ENCODE measurements around the gene GXYLT2.
"Not testable (repeated sequence)": the region's sequence is repeated elsewhere in the genome, so short reads cannot be mapped to it uniquely, and the experiment has no call there.

Gene GXYLT2

DNA sequence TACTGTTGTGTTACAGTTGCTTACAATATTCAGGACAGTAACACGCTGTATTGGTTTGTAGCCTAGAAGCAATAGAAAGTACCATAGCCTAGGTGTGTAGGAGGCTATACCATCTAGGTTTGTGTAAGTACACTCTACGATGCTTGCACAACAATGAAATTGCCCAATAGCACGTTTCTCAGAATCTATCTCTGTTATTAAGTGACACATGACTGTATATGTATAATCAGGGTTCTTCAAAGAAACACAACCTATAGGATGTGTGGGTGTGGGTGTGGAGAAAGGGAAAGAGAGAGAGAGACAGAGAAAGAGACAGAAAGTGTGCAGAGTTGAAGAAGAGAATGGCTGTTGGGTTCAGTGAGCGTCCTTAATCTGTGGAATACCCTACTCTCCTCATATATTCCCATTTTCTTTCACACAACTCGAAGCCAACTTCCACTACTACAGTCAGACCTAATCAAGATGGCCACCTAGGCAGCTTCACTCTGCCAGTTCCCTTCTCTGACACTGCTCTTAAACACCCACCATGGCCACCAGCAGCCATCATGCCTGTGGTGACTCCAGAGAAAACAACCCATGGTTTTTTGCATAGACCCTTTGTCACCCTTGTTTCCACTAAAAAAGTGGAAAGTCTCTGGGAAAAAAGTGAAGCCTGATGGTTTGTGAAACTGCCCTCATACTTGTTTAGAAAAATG lies 103.0 kb downstream of the GXYLT2 start:
- H3K4me3 Mint-ChIP-seq, result no peak overlapping the region
- no peak overlapping the region for H3K27ac Mint-ChIP-seq

GRCh38 chr3:72991522-72991921 lies 103.7 kb downstream of the GXYLT2 start:
- H3K4me3 Mint-ChIP-seq, result no peak overlapping the region
- H3K27ac Mint-ChIP-seq, result no peak overlapping the region
- H3K36me3 Mint-ChIP-seq (ENCODE audit: low read depth), result no peaks in the 10 kb centered on the region
- DNase-seq (ENCODE audit: low spot score), result no peak
- no peaks in the 10 kb centered on the region for H3K9me3 Mint-ChIP-seq
- H3K4me1 Mint-ChIP-seq (ENCODE audit: low read depth), result peaks cover 5% of the 10 kb centered on the region
- H3K27me3 Mint-ChIP-seq (ENCODE audit: low read depth), result no peaks in the 10 kb centered on the region

More for the DNA sequence above, 103.0 kb downstream of the GXYLT2 start:
- Mint-ChIP-seq H3K27me3 (ENCODE audit: low read depth) (no peaks in the 10 kb centered on the region), H3K9me3 (peaks cover 3% of the 10 kb centered on the region), H3K36me3 (ENCODE audit: low read depth) (no peaks in the 10 kb centered on the region), H3K4me1 (ENCODE audit: low read depth) (peaks cover 5% of the 10 kb centered on the region)
- no peak for DNase-seq (ENCODE audit: low spot score)

- no peak overlapping the region for H3K4me3 Mint-ChIP-seq
- no peak overlapping the region for H3K27ac Mint-ChIP-seq
- no peaks in the 10 kb centered on the region for H3K9me3 Mint-ChIP-seq
- no peak for DNase-seq (ENCODE audit: low spot score)
- H3K4me1 Mint-ChIP-seq (ENCODE audit: low read depth), result peaks cover 11% of the 10 kb centered on the region
- H3K36me3 Mint-ChIP-seq (ENCODE audit: low read depth), result peaks cover 7% of the 10 kb centered on the region
- no peaks in the 10 kb centered on the region for H3K27me3 Mint-ChIP-seq (ENCODE audit: low read depth)
These were observed 105.5 kb downstream of the GXYLT2 start for GRCh38 chr3:72993391-72993790.

- H3K27ac Mint-ChIP-seq, result no peak overlapping the region
- H3K36me3 Mint-ChIP-seq (ENCODE audit: low read depth), result peaks cover 23% of the 10 kb centered on the region
- H3K4me1 Mint-ChIP-seq (ENCODE audit: low read depth), result peaks cover 30% of the 10 kb centered on the region
- DNase-seq (ENCODE audit: low spot score), result no peak
- H3K27me3 Mint-ChIP-seq (ENCODE audit: low read depth), result no peaks in the 10 kb centered on the region
- no peaks in the 10 kb centered on the region for H3K9me3 Mint-ChIP-seq
- peak overlapping the region; percentile 52 for H3K4me3 Mint-ChIP-seq
These were observed 107.5 kb downstream of the GXYLT2 start for GRCh38 chr3:72995337-72995736.

- Mint-ChIP-seq H3K27me3 (ENCODE audit: low read depth) (no peaks in the 10 kb centered on the region), H3K27ac (peak overlapping the region; percentile 89), H3K36me3 (ENCODE audit: low read depth) (peaks cover 30% of the 10 kb centered on the region), H3K9me3 (no peaks in the 10 kb centered on the region), H3K4me1 (ENCODE audit: low read depth) (peaks cover 33% of the 10 kb centered on the region), H3K4me3 (peak overlapping the region; percentile 88)
- DNase-seq (ENCODE audit: low spot score), result no peak
These were observed 108.3 kb downstream of the GXYLT2 start for GRCh38 chr3:72996121-72996472.

DNA sequence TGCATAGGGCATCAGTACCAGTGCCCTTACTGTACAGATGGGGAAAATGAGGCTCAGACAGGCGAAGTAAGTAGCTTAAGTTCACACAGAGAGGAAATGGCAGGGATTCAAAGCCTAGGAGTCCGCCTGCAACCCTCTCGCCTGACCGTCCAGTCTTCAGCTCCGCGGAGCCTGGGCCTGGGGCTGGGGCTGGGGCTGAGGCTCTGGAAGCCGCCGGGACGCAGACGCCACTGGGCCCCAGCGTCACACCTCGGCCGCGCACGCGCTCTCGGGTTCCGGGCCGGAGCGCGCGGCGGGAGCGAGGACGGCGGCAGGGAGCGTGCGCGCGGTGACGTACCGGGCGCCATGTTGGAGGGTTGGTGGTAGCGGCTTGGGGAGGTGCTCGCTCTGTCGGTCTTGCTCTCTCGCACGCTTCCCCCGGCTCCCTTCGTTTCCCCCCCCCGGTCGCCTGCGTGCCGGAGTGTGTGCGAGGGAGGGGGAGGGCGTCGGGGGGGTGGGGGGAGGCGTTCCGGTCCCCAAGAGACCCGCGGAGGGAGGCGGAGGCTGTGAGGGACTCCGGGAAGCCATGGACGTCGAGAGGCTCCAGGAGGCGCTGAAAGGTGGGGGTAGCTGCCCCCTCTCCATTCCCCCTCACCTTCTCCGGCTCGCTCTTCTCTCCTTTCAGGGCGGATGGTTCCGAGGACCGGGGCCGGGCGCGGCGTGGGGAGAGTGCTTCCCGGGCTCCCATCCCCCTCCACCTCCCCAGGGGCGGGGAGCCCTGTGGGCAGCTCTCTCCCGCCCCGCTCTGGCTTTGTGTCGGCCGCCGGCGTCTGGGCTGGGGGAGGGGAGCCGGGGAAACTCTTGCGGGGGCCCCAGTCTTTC lies 108.9 kb downstream of the GXYLT2 start, which contains the start of gene PPP4R2:
TSS of gene PPP4R2 (plus strand) at position 339 of the 861 bp plus-strand sequence. CDS start at position 566, 227 bp downstream.
- Mint-ChIP-seq H3K4me3 (peak within 1 kb of the TSS; percentile 88), H3K36me3 (ENCODE audit: low read depth) (peaks cover 34% of the 10 kb centered on the region), H3K9me3 (no peaks in the 10 kb centered on the region), H3K27me3 (ENCODE audit: low read depth) (no peaks in the 10 kb centered on the region), H3K27ac (peak within 1 kb of the TSS; percentile 89), H3K4me1 (ENCODE audit: low read depth) (peaks cover 34% of the 10 kb centered on the region)
- DNase-seq (ENCODE audit: low spot score), result peak; percentile 92

DNA sequence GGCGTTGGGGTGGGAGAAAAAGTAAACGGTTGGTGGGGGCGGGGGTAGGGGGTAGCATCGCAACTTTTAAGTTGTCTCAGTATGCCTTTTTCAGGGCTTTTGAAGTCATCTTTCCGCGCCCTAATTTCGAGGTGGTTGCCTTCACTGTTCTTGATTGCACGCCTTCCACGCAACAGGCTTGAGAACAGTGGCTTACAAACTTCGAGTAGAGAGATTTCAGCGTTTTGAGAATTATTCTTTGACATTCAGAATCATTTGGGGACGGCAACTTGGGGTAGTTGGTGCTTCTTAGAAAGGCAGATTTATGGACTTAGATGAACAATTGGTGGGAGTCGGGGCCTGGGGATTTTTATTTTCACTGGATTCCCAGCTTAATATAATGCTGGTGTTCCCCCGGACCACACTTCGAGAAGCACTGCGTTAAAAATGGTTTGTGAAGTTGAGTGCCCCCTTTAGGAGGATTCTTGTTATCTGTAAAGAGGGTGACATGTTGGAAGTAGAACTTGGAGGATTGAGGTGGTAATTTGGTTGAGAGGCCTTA lies 109.6 kb downstream of the GXYLT2 start:
- H3K4me3 Mint-ChIP-seq, result peak overlapping the region; percentile 88
- DNase-seq (ENCODE audit: low spot score), result peak; percentile 30
- H3K4me1 Mint-ChIP-seq (ENCODE audit: low read depth), result peaks cover 39% of the 10 kb centered on the region
- H3K27ac Mint-ChIP-seq, result peak overlapping the region; percentile 89
- H3K9me3 Mint-ChIP-seq, result no peaks in the 10 kb centered on the region
- H3K36me3 Mint-ChIP-seq (ENCODE audit: low read depth), result peaks cover 41% of the 10 kb centered on the region
- no peaks in the 10 kb centered on the region for H3K27me3 Mint-ChIP-seq (ENCODE audit: low read depth)

DNA sequence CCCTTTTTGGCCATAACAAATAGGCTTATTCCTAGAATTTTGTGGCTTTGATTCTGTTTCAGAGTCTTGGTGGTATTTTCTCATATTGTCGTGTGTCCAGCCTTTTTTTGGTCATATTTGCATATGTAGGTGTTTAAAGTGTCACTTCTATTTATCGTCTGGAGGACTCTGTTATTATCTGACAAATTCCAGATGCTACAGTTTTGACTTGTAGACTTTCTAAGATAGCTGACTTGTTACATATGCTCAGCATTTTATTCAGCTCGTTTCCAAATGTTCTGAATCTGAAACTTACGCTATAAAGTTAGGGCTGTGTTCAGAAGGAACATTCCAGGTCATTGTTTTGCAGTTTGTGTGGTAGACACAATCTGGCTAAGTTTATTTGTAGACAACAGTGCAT lies 110.6 kb downstream of the GXYLT2 start:
- Mint-ChIP-seq H3K9me3 (no peaks in the 10 kb centered on the region), H3K4me3 (peak overlapping the region; percentile 80), H3K36me3 (ENCODE audit: low read depth) (peaks cover 45% of the 10 kb centered on the region), H3K4me1 (ENCODE audit: low read depth) (peaks cover 44% of the 10 kb centered on the region), H3K27me3 (ENCODE audit: low read depth) (no peaks in the 10 kb centered on the region), H3K27ac (peak overlapping the region; percentile 49)
- DNase-seq (ENCODE audit: low spot score), result no peak

GRCh38 chr3:72999951-73000350 lies 112.1 kb downstream of the GXYLT2 start:
- Mint-ChIP-seq H3K4me3 (peak overlapping the region; percentile 80), H3K9me3 (no peaks in the 10 kb centered on the region), H3K27ac (peak overlapping the region; percentile 76), H3K27me3 (ENCODE audit: low read depth) (no peaks in the 10 kb centered on the region), H3K4me1 (ENCODE audit: low read depth) (peaks cover 52% of the 10 kb centered on the region), H3K36me3 (ENCODE audit: low read depth) (peaks cover 57% of the 10 kb centered on the region)
- DNase-seq (ENCODE audit: low spot score), result peak; percentile 31

DNA sequence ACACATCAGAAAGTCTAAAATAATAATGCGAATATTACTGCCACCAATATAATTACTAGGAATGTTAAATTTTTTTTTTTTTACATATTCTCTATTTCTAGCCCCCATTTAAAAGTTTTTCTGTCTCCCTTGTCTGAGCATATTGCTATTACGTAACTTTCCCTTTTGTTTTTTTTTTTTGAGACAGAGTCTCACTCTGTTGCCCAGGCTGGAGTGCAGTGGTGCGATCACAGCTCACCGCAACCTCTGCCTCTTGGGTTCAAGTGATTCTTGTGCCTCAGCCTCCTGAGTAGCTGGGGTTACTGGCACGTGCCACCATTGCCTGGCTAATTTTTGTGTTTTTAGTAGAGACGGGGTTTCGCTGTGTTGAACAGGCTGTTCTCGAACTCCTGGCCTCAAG lies 115.2 kb downstream of the GXYLT2 start:
- not testable (repeated sequence) for H3K27ac Mint-ChIP-seq; H3K27me3 Mint-ChIP-seq (ENCODE audit: low read depth); H3K9me3 Mint-ChIP-seq; DNase-seq (ENCODE audit: low spot score); H3K4me3 Mint-ChIP-seq
- H3K4me1 Mint-ChIP-seq (ENCODE audit: low read depth), result peaks cover 54% of the 10 kb centered on the region
- H3K36me3 Mint-ChIP-seq (ENCODE audit: low read depth), result peaks cover 75% of the 10 kb centered on the region

DNA sequence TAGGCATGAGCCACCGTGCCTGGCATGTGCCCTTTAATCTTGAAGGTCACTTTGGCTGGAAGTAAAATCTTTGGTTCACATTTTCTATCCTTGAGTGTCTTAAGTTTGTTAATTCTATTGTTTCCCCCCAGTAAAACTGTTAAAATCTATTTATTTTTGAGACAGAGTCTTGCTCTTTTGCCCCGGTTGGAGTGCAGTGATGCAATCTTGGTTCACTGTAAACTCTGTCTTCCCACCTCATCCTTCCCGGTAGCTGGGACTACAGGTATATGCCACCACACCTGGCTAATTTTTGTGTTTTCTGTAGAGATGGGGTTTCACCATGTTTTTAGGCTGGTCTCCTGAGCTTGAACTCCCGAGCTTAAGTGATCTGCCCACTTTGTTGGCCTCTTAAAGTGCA lies 116.5 kb downstream of the GXYLT2 start:
- no peak for DNase-seq (ENCODE audit: low spot score)
- H3K27ac Mint-ChIP-seq, result peak overlapping the region; percentile 38
- no peak overlapping the region for H3K4me3 Mint-ChIP-seq
- H3K4me1 Mint-ChIP-seq (ENCODE audit: low read depth), result peaks cover 52% of the 10 kb centered on the region
- H3K36me3 Mint-ChIP-seq (ENCODE audit: low read depth), result peaks cover 76% of the 10 kb centered on the region
- H3K27me3 Mint-ChIP-seq (ENCODE audit: low read depth), result no peaks in the 10 kb centered on the region
- H3K9me3 Mint-ChIP-seq, result no peaks in the 10 kb centered on the region

- Mint-ChIP-seq H3K36me3 (ENCODE audit: low read depth) (peaks cover 73% of the 10 kb centered on the region), H3K27ac (peak overlapping the region; percentile 62), H3K4me1 (ENCODE audit: low read depth) (peaks cover 49% of the 10 kb centered on the region), H3K27me3 (ENCODE audit: low read depth) (no peaks in the 10 kb centered on the region), H3K4me3 (no peak overlapping the region), H3K9me3 (no peaks in the 10 kb centered on the region)
- DNase-seq (ENCODE audit: low spot score), result no peak
These were observed 120.3 kb downstream of the GXYLT2 start for GRCh38 chr3:73007992-73008712.

DNA sequence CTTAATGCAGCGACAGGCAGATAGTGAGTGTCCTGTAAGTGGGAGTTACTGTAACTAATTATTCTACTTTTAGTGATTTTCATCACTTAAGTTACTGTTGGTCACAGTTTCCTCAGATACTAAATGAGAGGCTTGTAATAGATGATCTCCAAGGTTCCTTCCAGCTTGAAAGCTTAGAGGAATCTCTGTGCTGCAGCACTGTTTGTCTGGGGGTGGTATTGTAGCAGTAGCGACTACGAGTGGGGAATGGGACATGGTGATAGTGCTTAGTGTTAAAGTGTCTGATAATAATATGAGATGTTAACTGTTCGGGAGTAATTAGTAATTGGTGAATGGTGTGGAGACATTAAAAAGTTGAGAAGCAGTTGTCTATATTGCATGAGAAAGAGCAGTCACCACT lies 121.2 kb downstream of the GXYLT2 start:
- Mint-ChIP-seq H3K4me1 (ENCODE audit: low read depth) (peaks cover 46% of the 10 kb centered on the region), H3K4me3 (no peak overlapping the region), H3K27me3 (ENCODE audit: low read depth) (no peaks in the 10 kb centered on the region), H3K9me3 (no peaks in the 10 kb centered on the region), H3K36me3 (ENCODE audit: low read depth) (peaks cover 67% of the 10 kb centered on the region), H3K27ac (no peak overlapping the region)
- DNase-seq (ENCODE audit: low spot score), result no peak
